ENCODE measurements around the gene OSER1. TPM values are rescaled to one million over a fixed set of nuclear protein-coding genes. Genes with fewer than 3 reads are reported as not detected.

The OSER1 gene
- total RNA-seq, 4 donors from 2014 or later: 73.0 to 114 (median 94.5) TPM

DNA sequence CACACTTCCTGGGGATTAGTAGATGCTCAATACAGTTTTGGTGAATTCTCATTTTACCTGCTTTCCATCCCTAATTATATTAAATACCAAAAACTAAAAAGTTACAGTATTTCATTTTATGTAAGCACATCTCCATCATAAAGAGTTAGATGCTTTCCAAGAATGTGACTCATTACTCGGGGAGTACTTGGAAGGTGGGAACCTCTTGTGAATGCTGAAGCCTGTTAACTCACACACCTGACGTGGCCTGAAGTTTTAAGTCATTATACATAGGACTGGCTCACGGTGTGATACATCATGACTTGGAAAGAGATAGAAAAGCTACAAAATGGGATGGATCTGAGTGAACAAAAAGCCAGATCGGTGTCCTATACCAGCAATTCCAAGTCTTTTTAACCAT is 2.2 kb upstream of the OSER1 start:
- ATAC-seq (no peak), DNase-seq (no peak)
- Histone ChIP-seq H3K4me1 (peaks cover 29 to 30% of the 10 kb centered on the region in 2 donors), H3K4me3 (no peak overlapping the region), H3K36me3 (no peaks in the 10 kb centered on the region), H3K9me3 (no peaks in the 10 kb centered on the region), H3K27ac (peak overlapping the region in 2 of 4 donors; percentile 97 to 100), H3K27me3 (no peaks in the 10 kb centered on the region)
- in situ Hi-C loops (cut with MboI; ENCODE audit: low sequenced_read_pairs in 4 of 4) (loop anchor here (10.0 to 25.0 kb wide), 8 partner anchors 250 to 1150 kb away; partner anchors contain the start of genes KCNK15 (in 2 of the 4), PKIG (in 1 of the 4), SDC4 (in 1 of the 4) and SRSF6 (in 1 of the 4)), intact Hi-C loops (cut with DNase I; ENCODE audit: low total_unique reads) (loop anchor here (5.0 to 10.0 kb wide), 7 partner anchors 265 to 1760 kb away; partner anchors contain the start of genes SRSF6, TOMM34, TTPAL and YWHAB)
- TF ChIP-seq, protein P1, sequence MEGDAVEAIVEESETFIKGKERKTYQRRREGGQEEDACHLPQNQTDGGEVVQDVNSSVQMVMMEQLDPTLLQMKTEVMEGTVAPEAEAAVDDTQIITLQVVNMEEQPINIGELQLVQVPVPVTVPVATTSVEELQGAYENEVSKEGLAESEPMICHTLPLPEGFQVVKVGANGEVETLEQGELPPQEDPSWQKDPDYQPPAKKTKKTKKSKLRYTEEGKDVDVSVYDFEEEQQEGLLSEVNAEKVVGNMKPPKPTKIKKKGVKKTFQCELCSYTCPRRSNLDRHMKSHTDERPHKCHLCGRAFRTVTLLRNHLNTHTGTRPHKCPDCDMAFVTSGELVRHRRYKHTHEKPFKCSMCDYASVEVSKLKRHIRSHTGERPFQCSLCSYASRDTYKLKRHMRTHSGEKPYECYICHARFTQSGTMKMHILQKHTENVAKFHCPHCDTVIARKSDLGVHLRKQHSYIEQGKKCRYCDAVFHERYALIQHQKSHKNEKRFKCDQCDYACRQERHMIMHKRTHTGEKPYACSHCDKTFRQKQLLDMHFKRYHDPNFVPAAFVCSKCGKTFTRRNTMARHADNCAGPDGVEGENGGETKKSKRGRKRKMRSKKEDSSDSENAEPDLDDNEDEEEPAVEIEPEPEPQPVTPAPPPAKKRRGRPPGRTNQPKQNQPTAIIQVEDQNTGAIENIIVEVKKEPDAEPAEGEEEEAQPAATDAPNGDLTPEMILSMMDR (IDR thresholded peaks at IDR 0.05 in 4 of 5, conservative IDR thresholded peaks at IDR 0.05 in 1 of 5): no peak
- no peak for TF ChIP-seq POLR2A (IDR thresholded peaks at IDR 0.05)

DNA sequence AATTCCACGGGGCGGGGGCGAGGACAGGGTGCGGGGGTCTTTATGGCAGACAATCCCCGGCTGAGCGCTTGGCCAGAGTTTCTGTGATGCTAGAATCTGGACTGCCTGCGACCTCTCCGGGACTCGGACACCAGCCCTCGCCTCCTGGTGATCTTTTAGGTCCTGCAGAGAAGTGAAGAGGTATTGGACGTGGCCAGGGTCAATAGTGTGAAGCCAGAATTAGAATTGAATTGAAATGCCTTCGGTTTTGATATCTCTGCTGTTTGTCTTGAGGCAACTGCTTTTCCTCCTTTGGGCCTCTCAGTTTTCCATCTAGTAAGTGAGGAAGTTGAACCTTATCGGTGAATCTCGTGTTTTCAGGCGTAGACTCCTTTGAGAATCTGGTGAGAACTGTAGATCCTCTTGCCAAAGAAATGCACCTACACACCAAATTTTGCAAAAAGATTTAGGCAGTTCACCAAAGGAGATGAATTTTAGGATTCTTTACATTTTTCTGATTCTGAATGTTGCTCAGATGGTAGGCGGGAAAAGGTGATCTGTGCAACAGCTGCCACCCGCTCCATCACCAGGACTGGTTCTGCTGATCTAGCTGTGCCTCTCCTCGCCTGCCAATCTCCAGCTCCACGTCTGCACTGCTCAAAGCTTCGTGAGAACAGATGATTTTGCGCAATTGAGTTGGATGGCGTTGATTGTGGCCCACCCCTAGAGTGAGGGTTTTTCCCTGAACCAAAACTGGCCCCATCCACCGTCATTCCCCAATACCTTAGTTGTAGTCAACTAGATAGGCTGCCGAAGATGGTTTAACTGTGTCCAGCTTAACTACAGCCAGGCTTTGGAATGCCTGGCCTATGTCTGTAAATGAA is 837 bp upstream of the OSER1 start:
- Histone ChIP-seq H3K27me3 (no peaks in the 10 kb centered on the region), H3K27ac (peak overlapping the region; percentile 97 to 100 (median 98)), H3K36me3 (no peaks in the 10 kb centered on the region), H3K9me3 (no peaks in the 10 kb centered on the region), H3K4me1 (peaks cover 37 to 42% of the 10 kb centered on the region in 2 donors), H3K4me3 (peak overlapping the region; percentile 81 to 98 (median 88))
- intact Hi-C loops (cut with DNase I; ENCODE audit: low total_unique reads): loop anchor here (2.0 to 10.0 kb wide), 9 partner anchors 25 to 1761 kb away; partner anchors contain the start of genes JPH2, SERINC3, SRSF6 and TOMM34
- ATAC-seq (peak in 1 of 2 donors; percentile 2), DNase-seq (peak; percentile 25 to 33)
- TF ChIP-seq, protein P1 (IDR thresholded peaks at IDR 0.05 in 4 of 5, conservative IDR thresholded peaks at IDR 0.05 in 1 of 5): no peak
- no peak for TF ChIP-seq POLR2A (IDR thresholded peaks at IDR 0.05)
- in situ Hi-C loops (cut with MboI; ENCODE audit: low sequenced_read_pairs in 4 of 4): loop anchor here (10.0 to 25.0 kb wide), 8 partner anchors 251 to 1151 kb away; partner anchors contain the start of genes KCNK15 (in 2 of the 4), PKIG (in 1 of the 4), SDC4 (in 1 of the 4) and SRSF6 (in 1 of the 4)

DNA sequence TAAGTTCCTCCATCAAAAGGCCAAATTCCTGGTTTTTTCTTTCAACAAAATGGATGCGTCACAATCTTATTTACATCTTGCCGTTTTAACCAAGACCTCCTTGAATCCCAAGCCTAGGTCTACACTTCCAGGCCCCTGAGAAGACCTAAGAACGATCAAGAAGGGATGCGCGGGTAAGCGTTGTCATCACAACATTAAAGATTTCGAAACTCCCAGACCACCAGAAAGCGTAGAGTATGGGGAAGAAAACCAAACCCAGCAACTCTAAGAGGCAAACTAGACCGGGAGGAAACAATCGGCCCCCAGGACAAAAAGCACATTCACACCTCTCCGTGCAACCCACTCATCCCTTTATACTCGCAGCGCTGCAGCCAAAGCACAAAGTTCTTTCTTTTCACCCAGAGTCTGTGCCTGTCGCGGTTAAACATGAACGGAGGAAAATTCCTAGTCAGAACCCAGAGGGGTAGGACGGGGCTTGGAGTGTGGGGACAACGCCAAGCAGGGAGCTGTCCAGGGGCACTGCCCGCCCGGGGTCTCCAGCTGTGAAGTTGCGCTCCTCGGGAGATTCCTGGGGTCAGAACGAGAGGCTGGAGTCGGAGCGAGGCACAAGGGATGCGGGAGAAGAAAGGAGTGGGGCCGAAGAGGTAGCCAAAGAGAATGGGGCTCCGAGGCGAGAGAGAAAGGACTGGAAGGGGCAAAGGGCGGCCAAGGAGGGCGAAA is 725 bp downstream of the OSER1 start:
- H3K36me3 ChIP-seq: no peaks in the 10 kb centered on the region
- ATAC-seq: peak in 1 of 2 donors; percentile 1
- H3K9me3 ChIP-seq: no peaks in the 10 kb centered on the region
- H3K27ac ChIP-seq: peak overlapping the region; percentile 97 to 100 (median 98)
- peak in 1 of 2 donors; percentile 43 for DNase-seq
- in situ Hi-C loops (cut with MboI; ENCODE audit: low sequenced_read_pairs in 4 of 4): loop anchor here (10.0 to 25.0 kb wide), 8 partner anchors 252 to 1152 kb away; partner anchors contain the start of genes KCNK15 (in 2 of the 4), PKIG (in 1 of the 4), SDC4 (in 1 of the 4) and SRSF6 (in 1 of the 4)
- peak overlapping the region; percentile 90 to 98 (median 95) for H3K4me3 ChIP-seq
- TF ChIP-seq POLR2A (IDR thresholded peaks at IDR 0.05): no peak
- TF ChIP-seq, protein P1 (IDR thresholded peaks at IDR 0.05 in 4 of 5, conservative IDR thresholded peaks at IDR 0.05 in 1 of 5): no peak
- no peaks in the 10 kb centered on the region for H3K27me3 ChIP-seq
- intact Hi-C loops (cut with DNase I; ENCODE audit: low total_unique reads): loop anchor here (2.0 to 10.0 kb wide), 12 partner anchors 23 to 1762 kb away; partner anchors contain the start of genes IFT52, JPH2, PKIG and SERINC3
- H3K4me1 ChIP-seq: peaks cover 51 to 57% of the 10 kb centered on the region in 2 donors

DNA sequence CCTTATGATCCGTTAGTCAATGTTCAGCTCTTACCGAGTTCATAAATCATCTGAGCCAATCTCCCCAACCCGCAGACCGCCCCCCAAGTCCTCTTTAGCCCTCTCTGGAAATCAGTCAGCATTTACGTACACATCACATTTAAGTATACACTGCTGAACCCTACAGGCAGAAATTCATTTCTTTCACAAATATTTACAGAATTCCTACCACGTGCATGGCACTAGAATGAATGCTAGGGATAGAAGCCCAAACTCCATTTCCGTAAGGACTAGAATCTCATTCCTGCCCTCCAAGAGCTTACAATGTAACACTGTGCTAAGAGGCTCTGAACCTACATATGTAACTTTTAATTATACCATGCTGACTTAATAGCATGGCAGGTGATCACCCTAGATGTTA is 1.8 kb downstream of the OSER1 start:
- H3K27ac ChIP-seq: peak overlapping the region; percentile 97 to 100 (median 98)
- TF ChIP-seq, protein P1 (IDR thresholded peaks at IDR 0.05 in 4 of 5, conservative IDR thresholded peaks at IDR 0.05 in 1 of 5): no peak
- TF ChIP-seq POLR2A (IDR thresholded peaks at IDR 0.05): peak in 1 of 2 donors; percentile 49
- no peaks in the 10 kb centered on the region for H3K27me3 ChIP-seq
- H3K9me3 ChIP-seq: no peaks in the 10 kb centered on the region
- H3K36me3 ChIP-seq: no peaks in the 10 kb centered on the region
- intact Hi-C loops (cut with DNase I; ENCODE audit: low total_unique reads) (loop anchor here (5.0 to 10.0 kb wide), 3 partner anchors 376 to 1149 kb away; partner anchors contain the start of genes IFT52 and PKIG), in situ Hi-C loops (cut with MboI; ENCODE audit: low sequenced_read_pairs in 4 of 4) (loop anchor here (25.0 kb wide), 7 partner anchors 254 to 1154 kb away; partner anchors contain the start of genes KCNK15 (in 2 of the 4), PKIG (in 1 of the 4), SDC4 (in 1 of the 4) and SRSF6 (in 1 of the 4))
- peak overlapping the region; percentile 90 to 98 (median 95) for H3K4me3 ChIP-seq
- no peak for ATAC-seq
- DNase-seq: no peak
- H3K4me1 ChIP-seq: peaks cover 61 to 67% of the 10 kb centered on the region in 2 donors

All from gastrocnemius medialis (tissue), 4 donors.